Smooth muscle cell (in vitro differentiated cells): Measurements from ENCODE around the gene VPS13A. TPM values are rescaled to one million over a fixed set of nuclear protein-coding genes. Genes with fewer than 3 reads are reported as not detected.

Source experiments
- DNase-seq: peaks from one replicate; lab custom pipeline; 2025; ENCODE audit not compliant: unreplicated experiment; lab: John Stamatoyannopoulos, UW
- H2AFZ ChIP-seq: fragments of 200-600 bp; sonication (generic); 2 replicates; pipeline ENCODE4 v1.6.0; 2016; ENCODE audit warnings: antibody characterized with exemption, low read depth, mild to moderate bottlenecking
- H3F3A ChIP-seq: fragments of 200-600 bp; sonication (generic); 2 replicates; pipeline ENCODE4 v1.6.0; 2017; ENCODE audit warnings: antibody characterized with exemption, low read depth
- H3K27ac ChIP-seq: fragments of 200-600 bp; sonication (generic); 2 replicates; pipeline ENCODE4 v1.5.1; 2016; ENCODE audit warnings: low read depth, mild to moderate bottlenecking
- H3K27me3 ChIP-seq: fragments of 200-600 bp; sonication (generic); 2 replicates; pipeline ENCODE4 v1.6.1; 2016; ENCODE audit warnings: low read depth, mild to moderate bottlenecking
- H3K36me3 ChIP-seq: fragments of 200-600 bp; sonication (generic); 2 replicates; pipeline ENCODE4 v1.5.1; 2016; ENCODE audit warnings: low read depth
- H3K4me1 ChIP-seq: fragments of 200-600 bp; sonication (generic); 2 replicates; pipeline ENCODE4 v1.5.1; 2016; ENCODE audit warnings: low read depth
- H3K4me2 ChIP-seq: fragments of 200-600 bp; sonication (generic); 2 replicates; pipeline ENCODE4 v1.6.0; 2016; ENCODE audit warnings: mild to moderate bottlenecking
- H3K4me3 ChIP-seq: fragments of 200-600 bp; sonication (generic); 2 replicates; pipeline ENCODE4 v1.5.1; 2016; ENCODE audit warnings: mild to moderate bottlenecking
- H3K79me2 ChIP-seq: fragments of 200-600 bp; sonication (generic); 2 replicates; pipeline ENCODE4 v1.6.0; 2016; ENCODE audit warnings: low read depth, mild to moderate bottlenecking
- H3K9ac ChIP-seq: fragments of 200-600 bp; sonication (generic); 2 replicates; pipeline ENCODE4 v1.6.0; 2016; ENCODE audit warnings: low read depth
- H3K9me3 ChIP-seq: fragments of 200-600 bp; sonication (generic); replicated peaks from 2 replicates; pipeline ENCODE4 v1.5.1; 2016; ENCODE audit warnings: low read depth
- H4K20me1 ChIP-seq: fragments of 200-600 bp; sonication (generic); 2 replicates; pipeline ENCODE4 v1.6.0; 2016; ENCODE audit warnings: low read depth
- CTCF ChIP-seq: fragments of 200-600 bp; sonication (generic); IDR thresholded peaks from 2 replicates; pipeline ENCODE4 v1.5.1; 2017; ENCODE audit warnings: borderline replicate concordance, mild to moderate bottlenecking, antibody characterized with exemption; ENCODE audit not compliant: insufficient read depth, poor library complexity, severe bottlenecking
- WGBS: methylation state at CpG from one replicate; pipeline ENCODE4 v1.1.7; 2016; ENCODE audit warnings: low lambda C conversion rate; 5-methylcytosine and 5-hydroxymethylcytosine counted together
- polyA plus RNA-seq: library from polyadenylated mRNA; unstranded; fragments of >200 nt; fragmentation: Nextera tagmentation; extraction: Ambion mirVana; gene quantifications from 2 replicates; pipeline ENCODE4 v1.2.1, GENCODE V29; 2016
- total RNA-seq: library from RNA; depleted of rRNA; stranded (reverse); fragments of >200 nt; gene quantifications from 2 replicates; pipeline ENCODE4 v1.2.3, GENCODE V29; 2014

VPS13A gene
- total and polyA plus RNA-seq, 2 experiments from 2014 or later, result 1.6 to 17.0 TPM

- H4K20me1 ChIP-seq, result no peaks in the 10 kb centered on the region
- WGBS, result 90% methylated on average over 4 of the region's 4 CpGs
- H3K27ac ChIP-seq, result no peak overlapping the region
- peaks cover 4% of the 10 kb centered on the region for H3K27me3 ChIP-seq
- no peaks in the 10 kb centered on the region for H3K36me3 ChIP-seq
- TF ChIP-seq CTCF, result no peak
- H3K9me3 ChIP-seq, result no peaks in the 10 kb centered on the region
- H3K4me1 ChIP-seq, result no peaks in the 10 kb centered on the region
- no peak for DNase-seq
- H3K4me3 ChIP-seq, result no peak overlapping the region
- H3K4me2 ChIP-seq, result no peak overlapping the region
- H2AFZ ChIP-seq, result no peak overlapping the region
- H3K79me2 ChIP-seq, result no peaks in the 10 kb centered on the region
- no peak overlapping the region for H3K9ac ChIP-seq
- no peaks in the 10 kb centered on the region for H3F3A ChIP-seq
Measured at GRCh38 chr9:77162366-77162765, 15.0 kb upstream of the VPS13A start.

- H3F3A ChIP-seq, result no peaks in the 10 kb centered on the region
- H3K27me3 ChIP-seq, result peaks cover 4% of the 10 kb centered on the region
- H4K20me1 ChIP-seq, result no peaks in the 10 kb centered on the region
- no peak overlapping the region for H3K4me2 ChIP-seq
- DNase-seq, result no peak
- no peak for TF ChIP-seq CTCF
- no peaks in the 10 kb centered on the region for H3K9me3 ChIP-seq
- H2AFZ ChIP-seq, result peak overlapping the region; percentile 62
- 40% methylated on average over 4 of the region's 4 CpGs for WGBS
- H3K79me2 ChIP-seq, result no peaks in the 10 kb centered on the region
- H3K4me1 ChIP-seq, result no peaks in the 10 kb centered on the region
- H3K9ac ChIP-seq, result no peak overlapping the region
- no peak overlapping the region for H3K27ac ChIP-seq
- no peak overlapping the region for H3K4me3 ChIP-seq
- H3K36me3 ChIP-seq, result no peaks in the 10 kb centered on the region
Measured at GRCh38 chr9:77163884-77164283, 13.4 kb upstream of the VPS13A start.

DNA sequence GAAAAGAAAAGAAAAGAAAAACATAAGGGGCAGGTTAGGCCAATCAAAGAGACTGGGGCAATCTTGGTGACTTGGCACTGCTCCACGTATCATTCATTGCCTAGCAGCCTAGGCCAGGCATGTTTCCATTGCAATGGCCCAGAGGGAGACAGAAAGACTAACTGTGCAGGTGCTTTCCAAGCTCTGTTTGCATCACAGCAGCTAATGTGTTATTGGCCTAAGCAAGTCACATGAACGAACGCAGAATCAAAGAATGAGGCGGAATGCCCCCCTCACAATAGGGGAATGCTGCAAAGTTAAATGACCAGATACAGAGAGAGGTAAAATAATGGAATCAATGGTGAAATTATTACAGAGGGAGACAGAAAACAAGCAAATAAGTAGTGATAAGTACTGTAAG lies 11.1 kb upstream of the VPS13A start:
- no peak overlapping the region for H3K9ac ChIP-seq
- no peaks in the 10 kb centered on the region for H3K27me3 ChIP-seq
- no peaks in the 10 kb centered on the region for H3F3A ChIP-seq
- no peak overlapping the region for H2AFZ ChIP-seq
- no peak for DNase-seq
- WGBS, result 81% methylated on average over 4 of the region's 4 CpGs
- no peak overlapping the region for H3K4me2 ChIP-seq
- H3K9me3 ChIP-seq, result no peaks in the 10 kb centered on the region
- H4K20me1 ChIP-seq, result no peaks in the 10 kb centered on the region
- H3K79me2 ChIP-seq, result no peaks in the 10 kb centered on the region
- H3K4me1 ChIP-seq, result no peaks in the 10 kb centered on the region
- no peak overlapping the region for H3K4me3 ChIP-seq
- H3K27ac ChIP-seq, result no peak overlapping the region
- H3K36me3 ChIP-seq, result no peaks in the 10 kb centered on the region
- no peak for TF ChIP-seq CTCF

- H3K9me3 ChIP-seq, result no peaks in the 10 kb centered on the region
- no peak overlapping the region for H3K9ac ChIP-seq
- 93% methylated on average over 2 of the region's 2 CpGs for WGBS
- peaks cover 4% of the 10 kb centered on the region for H3F3A ChIP-seq
- H3K36me3 ChIP-seq, result no peaks in the 10 kb centered on the region
- H3K27me3 ChIP-seq, result no peaks in the 10 kb centered on the region
- no peaks in the 10 kb centered on the region for H3K79me2 ChIP-seq
- H3K4me1 ChIP-seq, result no peaks in the 10 kb centered on the region
- no peak for DNase-seq
- no peak overlapping the region for H3K4me3 ChIP-seq
- no peak for TF ChIP-seq CTCF
- H3K4me2 ChIP-seq, result no peak overlapping the region
- H4K20me1 ChIP-seq, result no peaks in the 10 kb centered on the region
- no peak overlapping the region for H3K27ac ChIP-seq
- H2AFZ ChIP-seq, result no peak overlapping the region
Measured at GRCh38 chr9:77170991-77171699, 6.2 kb upstream of the VPS13A start.
